ENCODE results near the gene HECW1. TPM values are rescaled to one million over a fixed set of nuclear protein-coding genes. Genes with fewer than 3 reads are reported as not detected.
"Not testable (repeated sequence)": the region's sequence is repeated elsewhere in the genome, so short reads cannot be mapped to it uniquely, and the experiment has no call there.

The HECW1 gene
- polyA plus RNA-seq, 12 donors: 0.15 to 2.8 (median 0.25) TPM; not detected in 2

DNA sequence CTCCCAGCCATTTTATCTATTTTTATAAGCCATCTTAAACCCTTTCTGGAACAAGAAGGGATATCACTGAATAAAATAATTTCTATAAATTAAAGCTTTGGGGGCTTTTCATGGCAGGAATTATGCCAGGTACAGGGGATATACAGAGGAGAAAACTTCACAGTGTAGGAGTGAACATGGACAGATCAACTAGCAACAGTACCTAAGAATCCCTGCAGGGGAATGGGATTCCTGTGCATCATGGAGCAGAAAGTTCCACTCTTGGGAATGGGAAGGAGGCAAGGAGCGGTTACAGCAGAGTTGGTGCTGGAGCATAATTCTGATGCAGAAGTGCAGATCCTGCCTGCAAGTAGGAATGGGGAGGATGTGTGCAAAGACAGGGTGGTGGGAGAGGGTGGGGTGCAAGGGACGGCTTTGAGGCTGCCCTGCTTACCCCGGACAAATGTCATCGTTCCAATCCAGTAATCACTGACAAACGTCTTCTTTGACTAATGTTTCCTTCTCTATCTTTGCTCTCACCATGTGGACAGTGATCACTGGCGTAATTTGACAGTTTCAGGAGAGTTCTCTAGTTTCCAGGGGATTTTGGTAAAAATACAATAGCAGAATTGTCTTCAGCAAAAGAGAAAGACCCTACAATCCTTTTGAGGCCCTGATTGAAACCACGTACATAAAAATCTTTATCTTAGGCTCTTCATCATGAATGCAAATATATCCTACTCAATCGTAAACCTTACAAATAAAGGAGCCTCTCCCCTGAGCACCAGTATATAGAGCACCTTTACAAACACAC is 196.7 kb downstream of the HECW1 start:
- DNase-seq: no peak

DNA sequence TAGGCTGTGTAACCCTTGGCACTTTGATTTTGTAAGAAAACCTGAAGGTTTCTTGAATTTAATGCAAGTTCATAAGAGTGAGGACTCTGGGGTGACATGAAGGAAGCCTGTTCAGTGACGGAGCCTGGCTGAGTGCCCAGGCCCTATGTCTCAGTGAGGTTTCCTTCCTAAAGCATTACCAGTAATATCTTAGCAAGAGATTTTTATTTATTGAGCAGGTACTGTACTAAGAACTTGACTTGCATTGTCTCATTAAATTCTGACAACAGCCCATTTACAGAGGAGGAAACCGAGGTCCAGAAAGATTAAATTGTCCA is 197.2 kb downstream of the HECW1 start:
- peak; percentile 12 for DNase-seq

DNA sequence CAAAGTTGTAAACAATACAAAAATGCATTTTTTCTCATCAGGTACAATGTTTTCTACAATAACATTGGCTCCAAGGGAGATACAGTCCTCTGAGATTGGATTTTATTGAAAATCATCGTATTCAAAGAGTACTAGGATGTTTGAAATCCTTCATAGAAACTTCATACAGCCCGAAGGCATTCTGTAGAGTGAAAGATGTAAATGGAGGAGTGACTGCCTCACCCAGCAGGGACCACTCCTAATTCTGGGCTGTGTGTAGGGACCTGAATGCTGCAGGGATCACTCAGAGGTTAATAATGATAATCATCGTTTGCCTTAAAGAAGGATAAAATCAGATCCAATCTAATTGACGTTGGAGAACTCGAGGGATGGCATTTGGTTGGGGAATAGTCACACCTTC is 198.6 kb downstream of the HECW1 start:
- no peak for DNase-seq

DNA sequence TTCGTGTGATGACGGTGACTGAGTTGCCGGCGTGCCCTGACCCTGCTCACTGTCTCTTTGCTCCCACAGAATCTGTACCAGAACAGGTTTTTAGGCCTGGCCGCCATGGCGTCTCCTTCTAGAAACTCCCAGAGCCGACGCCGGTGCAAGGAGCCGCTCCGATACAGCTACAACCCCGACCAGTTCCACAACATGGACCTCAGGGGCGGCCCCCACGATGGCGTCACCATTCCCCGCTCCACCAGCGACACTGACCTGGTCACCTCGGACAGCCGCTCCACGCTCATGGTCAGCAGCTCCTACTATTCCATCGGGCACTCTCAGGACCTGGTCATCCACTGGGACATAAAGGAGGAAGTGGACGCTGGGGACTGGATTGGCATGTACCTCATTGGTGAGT is 199.2 kb downstream of the HECW1 start:
- no peak for DNase-seq

DNA sequence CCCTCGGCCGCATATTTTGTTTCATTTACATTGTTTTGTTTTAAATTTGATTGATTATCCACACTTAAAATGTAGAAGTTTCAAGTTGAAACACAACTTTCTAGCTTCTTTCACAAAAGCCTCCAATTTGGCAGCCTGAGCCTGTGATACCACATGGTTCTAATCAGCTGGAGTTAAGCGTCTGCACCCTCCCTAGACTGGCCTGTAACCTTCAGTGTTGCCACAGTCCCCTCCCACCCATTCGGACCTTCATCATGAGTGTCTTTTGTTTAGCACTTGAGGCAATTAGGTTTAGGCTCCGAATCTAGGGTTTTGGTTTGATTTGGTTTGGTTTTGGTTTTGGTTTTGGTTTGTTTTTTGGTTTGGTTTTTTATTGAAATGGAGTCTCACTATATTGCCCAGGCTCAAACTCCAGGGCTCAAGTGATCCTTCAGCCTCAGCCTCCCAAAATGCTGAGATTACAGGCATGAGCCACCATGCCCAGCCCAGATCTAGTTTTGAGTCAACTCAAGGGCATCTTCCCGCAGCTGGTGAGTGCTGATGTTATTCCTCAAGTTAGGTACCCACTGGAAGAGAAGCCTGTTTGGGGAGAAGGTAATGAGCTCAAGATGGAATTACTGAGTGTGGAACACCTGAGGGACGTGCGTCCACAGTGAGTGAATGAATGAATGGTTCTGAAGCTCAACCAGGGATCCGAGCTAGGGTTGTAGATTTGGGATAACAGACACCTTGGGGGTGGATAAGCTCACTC is 201.4 kb downstream of the HECW1 start:
- DNase-seq: no peak

DNA sequence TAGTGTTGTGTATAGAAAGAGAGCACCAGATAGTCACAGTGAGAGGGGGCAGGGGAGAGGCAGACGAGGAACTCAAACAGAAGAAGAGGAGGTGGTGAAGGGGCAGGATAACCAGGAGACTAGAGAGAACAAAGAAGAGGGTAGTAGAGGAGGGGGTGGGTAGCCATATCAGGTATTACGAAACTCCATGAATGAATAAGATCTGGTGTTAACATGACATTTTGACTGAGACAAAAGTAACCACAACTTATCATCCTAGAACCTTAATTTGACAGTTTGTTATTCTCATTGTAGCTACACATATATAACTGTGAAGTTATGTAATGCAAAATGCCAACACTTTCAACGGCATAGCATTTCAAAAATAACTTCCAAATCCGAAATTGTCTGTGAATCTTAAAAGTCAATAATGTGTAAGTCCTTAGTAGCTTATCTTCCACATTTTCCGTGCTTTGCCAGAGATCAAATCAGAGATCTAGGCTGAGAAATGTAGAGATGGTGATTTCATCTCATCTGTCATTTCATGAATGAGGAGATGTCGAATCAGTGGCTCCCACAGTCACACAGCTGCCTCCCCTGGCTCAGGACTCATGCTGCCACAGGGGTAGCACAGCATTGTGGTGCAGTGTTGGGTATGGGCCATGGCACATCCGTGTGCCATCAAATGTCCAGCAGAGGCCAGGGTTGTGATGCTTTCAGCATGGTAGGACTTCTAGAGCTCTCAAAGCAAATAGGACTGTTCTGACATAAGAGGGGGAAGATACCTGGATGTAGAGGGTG is 202.1 kb downstream of the HECW1 start:
- DNase-seq: no peak

DNA sequence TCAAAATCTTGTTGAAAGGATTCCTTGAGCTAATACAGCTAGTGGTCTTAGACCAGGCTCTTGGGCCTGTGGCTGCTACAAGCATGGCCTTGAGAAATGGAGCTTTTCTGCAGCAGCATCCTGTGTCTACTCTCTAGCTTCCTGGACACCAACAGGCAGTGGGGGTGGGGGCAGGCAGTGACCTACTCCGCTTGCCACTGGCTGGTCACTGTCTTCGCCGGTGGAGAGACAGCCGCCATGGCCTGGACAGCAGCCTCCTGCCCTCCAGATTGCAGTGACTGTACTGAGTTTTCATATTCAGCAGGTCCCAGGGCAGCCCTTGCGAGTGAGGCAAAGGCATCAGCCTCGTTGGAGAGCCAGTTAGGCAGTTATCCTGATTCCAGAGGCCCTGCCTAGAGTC is 204.6 kb downstream of the HECW1 start:
- DNase-seq: no peak

DNA sequence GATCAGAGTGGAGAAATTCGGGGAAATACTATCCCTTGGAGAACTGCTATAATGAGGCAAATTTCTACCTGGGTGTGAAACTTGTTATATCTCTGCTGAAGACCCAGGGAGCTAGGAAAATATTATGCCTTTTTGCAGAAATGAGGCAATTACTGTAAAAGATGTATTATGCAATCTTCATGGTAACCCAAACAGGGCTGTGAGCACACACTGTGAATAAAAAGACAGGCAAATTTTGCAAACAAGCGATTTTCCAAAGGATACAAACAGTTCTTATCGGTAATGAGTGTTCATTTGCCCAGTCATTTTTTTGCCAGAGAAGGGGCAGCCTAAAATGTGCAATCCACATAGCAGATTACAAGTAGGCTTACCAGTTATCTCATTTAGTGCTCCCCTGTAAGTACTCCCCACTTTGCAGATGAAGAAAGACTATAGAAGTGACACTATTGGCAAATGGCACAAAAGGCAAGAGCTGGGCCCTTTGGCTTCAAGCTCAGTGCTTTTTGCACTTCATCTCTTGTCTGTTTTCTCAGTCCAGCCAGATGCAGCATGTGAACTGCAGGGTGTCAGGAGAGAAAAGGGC is 205.8 kb downstream of the HECW1 start:
- no peak for DNase-seq

DNA sequence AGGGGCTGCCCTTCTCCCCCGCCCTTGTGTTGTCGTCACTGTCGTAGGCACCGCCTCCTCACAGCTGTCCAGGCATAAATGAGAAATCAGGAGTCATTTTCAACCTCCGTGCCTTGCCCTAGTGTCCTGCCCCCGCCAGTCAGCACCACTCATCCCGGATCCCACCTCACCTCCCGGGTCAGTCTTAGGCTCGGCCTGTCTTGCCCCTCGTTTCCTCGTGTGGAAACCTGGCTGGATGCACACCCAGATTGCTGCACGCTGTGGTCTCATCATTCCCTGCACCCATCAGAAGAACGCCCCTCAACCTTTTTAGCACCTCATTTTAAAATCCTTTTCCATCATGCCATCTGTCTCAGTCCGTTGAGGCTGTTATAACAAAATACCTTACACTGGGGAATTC is 213.1 kb downstream of the HECW1 start:
- DNase-seq: no peak

DNA sequence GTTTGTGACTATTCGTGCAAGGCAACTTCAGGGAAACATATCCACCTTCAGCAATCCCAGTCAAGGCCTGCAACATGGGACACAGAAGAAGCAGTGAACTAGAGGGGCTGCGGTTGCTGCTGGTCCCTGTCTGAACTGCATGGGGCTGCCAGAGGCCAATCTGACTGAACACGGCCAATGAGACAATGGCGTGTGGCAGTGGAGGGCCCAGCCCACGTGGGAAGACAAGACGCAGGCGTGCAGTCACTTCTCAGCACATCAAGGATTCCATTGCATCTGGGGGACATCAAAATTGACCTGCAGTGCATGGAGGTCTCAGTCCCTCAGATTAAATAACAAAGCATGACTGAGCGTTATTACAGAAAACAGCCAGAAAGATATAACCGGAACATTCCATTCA is 215.9 kb downstream of the HECW1 start:
- DNase-seq: no peak

DNA sequence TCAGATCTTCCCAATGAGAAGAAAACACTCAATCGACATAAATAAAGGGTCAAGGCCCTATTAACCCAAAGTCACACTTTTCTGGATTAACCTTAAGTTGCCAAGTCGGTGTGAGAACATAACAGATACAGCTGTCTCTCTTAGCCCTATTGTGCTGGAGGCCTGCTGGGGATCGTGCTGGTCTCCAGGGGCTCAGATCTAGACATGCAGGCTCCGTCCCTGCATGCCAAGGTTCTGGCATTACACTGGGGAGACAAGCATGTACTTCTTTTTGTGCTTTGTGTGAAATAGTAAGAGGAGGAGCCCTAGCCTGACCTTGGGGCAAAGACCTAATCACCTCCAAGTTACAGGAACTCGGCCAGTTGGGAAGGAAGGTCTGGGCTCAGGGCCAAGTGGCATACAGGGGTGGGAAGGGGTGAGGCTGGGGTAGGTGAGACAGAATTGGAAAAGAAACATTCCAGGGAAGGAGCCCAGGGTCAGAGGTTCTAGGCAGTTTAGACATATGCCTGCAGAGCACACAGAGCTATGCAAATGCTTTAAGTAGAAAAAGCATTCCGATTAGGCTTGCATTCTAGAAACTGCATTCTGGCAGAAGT is 216.4 kb downstream of the HECW1 start:
- DNase-seq: no peak

DNA sequence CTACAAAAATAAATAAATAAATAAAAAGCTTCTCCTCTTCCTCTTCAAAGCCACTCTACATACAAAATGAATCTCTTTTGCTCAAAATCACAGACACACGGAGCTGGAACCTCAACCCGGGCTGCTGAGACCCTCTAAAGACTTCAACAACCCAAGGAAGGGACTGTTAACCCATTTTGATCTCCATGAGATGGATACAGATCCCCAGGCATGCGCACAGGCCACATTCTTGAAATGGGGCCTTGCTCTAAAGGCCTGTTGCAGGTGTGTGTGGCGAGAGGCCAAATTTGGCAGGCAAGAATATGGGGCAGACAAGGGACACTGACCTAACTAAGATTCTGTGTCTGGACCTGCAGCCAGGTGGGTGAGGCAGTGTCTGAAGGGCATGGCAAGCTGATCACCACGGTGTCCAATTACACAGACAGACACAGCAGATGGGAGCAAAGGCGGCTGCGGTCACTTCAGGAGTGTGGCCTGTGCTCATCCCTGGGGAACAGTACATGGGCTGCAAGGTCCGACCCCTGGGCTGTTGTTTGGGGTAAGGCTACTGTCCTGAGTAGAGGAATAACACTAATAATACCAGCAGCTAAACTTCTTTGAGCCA is 219.8 kb downstream of the HECW1 start:
- no peak for DNase-seq

DNA sequence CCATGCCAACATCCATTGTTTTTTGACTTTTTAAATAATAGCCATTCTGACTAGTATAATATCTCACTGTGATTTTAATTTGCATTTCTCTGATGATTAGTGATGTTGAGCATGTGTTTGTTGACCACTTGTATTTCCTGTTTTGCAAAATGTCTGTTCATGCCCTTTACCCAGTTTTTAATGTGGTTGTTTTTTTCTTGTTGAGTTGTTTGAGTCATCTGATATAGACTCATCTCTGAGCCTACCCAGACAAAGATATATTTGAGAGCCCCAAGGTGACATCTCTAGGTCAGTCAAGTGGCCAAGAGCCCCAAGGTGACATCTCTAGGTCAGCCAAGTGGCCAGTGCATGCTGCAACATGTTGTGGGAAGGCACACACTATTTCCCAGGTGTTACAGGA is 224.7 kb downstream of the HECW1 start:
- DNase-seq: no peak

DNA sequence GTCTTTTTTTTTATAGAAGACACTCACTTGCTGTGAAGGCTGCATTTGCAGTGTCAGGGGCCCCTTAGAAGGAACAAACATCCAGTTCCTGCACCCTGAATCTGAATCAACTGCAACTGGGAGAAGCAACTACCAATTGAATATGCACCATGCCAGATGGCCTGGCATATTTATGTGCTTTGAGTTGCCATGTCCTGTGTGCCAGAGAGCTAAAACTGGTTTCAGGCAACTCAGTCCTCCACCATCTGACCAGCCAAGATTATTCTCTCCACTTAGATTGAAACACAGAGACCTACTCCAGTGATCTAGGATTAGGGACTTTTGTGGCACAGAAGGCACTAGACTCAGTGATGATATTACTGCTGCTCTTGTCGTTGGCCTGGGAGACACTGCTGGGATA is 225.4 kb downstream of the HECW1 start:
- no peak for DNase-seq

DNA sequence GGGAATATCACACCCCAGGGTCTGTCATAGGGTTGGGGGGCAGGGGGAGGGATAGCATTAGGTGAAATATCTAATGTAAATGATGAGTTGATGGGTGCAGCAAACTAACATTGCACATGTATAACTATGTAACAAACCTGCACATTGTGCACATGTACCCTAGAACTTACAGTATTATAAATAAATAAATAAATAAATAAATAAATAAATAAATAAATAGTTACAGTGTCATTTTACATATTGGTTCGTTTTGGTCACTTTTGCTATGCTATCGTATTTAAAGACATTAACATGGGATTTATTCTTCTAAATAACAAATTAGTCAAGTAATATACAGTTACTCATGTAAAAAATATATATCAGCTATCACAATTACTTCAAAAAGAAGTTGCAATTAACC is 228.7 kb downstream of the HECW1 start:
- DNase-seq: no peak

DNA sequence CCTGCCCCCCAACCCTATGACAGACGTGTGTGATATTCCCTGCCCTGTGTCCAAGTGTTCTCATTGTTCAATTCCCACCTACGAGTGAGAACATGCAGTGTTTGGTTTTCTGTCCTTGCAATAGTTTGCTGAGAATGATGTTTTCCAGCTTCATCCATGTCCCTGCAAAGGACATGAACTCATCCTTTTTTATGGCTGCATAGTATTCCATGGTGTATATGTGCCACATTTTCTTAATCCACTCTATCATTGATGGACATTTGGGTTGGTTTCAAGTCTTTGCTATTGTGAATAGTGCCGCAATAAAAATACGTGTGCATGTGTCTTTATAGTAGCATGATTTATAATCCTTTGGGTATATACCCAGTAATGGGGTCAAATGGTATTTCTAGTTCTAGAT is 231.0 kb downstream of the HECW1 start:
- not testable (repeated sequence) for DNase-seq

DNA sequence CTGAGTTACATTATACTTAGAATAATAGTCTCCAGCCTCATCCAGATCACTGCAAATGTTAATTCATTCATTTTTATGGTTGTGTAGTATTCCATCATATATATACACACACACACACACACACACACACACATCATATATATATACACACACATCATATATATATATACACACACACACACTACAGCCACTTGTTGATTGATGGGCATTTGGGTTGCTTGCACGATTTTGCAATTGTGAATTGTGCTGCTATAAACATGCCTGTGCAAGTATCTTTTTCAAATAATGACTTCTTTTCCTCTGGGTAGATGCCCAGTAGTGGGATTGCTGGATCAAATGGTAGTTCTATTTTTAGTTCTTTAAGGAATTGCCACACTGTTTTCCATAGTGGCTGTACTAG is 233.2 kb downstream of the HECW1 start:
- DNase-seq: not testable (repeated sequence)

DNA sequence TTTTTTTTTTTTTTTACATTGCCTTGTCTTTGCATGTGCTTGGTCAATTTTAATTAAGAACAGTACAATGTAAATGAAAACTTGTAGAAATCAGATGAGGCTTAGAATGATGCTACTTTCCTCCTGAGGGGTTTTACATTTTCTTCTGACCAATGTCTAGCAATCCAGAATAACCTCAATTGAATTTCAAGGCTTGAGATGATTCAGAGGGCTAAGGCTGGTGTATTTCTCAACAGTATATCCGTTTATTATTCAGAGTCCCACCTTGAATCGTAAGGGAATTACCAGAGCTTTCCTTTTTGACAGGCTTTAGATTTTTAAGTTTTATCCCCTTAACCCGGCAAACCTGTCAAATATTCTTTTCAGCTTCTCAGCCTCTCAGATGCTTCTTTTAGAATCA is 239.2 kb downstream of the HECW1 start:
- DNase-seq: no peak

DNA sequence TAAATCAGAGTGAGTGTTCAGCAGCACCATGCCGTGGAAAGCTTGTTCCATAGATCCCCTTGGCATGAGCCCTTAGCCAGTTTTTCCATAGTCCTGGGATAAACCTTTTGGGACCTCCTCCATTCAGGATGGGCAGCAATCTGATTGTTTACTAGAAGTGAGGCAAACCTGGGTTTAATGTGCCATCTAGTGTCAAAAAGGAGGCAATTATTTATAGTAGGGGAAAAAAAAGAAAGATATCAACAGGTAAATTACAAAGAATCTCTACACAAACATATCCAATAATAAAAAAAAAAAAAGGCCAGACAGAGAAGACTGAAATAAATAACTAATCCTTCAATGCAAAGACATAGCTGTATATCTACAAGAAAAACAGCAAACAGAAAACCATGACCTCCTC is 241.5 kb downstream of the HECW1 start:
- DNase-seq: no peak

DNA sequence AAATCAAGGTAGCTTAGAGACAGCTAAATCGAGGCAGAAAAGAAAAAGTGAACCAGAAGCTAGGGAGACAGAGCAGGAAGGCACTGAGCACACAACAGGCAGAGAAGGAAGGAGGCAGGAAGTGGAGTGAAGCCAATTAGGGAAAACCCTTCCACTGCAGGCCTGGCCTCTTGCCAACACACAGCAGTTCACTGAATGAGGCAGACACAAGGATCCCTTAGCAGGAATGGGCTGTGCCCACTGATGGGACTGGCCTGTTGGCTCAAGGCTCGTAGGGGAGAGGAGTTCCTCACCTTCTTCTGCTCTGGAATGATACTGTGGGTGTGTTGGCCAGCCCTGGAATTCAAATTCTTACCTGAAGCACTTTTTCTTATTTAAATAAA is 250.2 kb downstream of the HECW1 start:
- peak; percentile 10 for DNase-seq

DNA sequence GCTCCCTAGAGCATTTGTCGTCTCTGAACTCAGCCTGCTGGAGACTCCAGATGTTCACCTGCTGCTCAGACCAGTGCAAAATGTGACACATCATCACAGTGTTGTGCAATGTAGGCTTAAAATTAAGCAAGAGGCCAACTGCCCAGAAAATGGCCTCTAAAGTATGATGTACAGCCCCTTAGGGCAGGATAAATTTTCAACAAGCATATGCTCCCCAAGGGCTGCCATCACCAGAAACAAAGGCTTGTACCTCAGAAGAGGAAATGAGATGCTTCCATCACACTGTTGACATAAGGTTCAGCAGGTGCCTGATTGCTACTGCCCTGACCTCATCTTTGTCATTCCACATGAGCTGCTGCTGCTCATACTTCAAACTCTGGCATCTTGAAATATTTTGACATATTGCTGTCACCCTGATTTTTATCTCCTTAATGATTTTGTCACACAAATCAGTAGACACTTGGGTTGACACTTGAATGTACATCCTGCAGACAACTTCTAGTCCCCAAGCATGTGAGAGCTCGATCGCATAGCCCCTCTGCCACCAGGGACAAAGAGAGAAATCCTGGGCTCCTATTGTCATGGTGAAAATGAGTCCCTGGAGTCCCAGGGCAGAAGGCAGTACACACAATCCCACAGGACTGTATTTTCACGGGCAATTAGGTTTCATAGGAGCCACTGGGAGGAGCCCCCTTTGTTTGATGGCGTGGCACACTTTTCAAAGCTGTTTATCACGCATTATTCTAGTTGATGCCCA is 250.8 kb downstream of the HECW1 start:
- DNase-seq: no peak

Data from muscle of arm (tissue), 12 donors.